ENCODE measurements around the gene TSEN15. TPM values are rescaled to one million over a fixed set of nuclear protein-coding genes. Genes with fewer than 3 reads are reported as not detected.
A peak's percentile ranks its signal among the peaks of the same experiment; 100 is the strongest.

The TSEN15 gene
- total and polyA plus RNA-seq, 12 donors: 16.3 to 55.1 (median 27.8) TPM

- Histone ChIP-seq H3K36me3 (replicated peaks in 1 of 2) (no peaks in the 10 kb centered on the region), H3K4me3 (no peak overlapping the region), H3K27me3 (no peaks in the 10 kb centered on the region), H3K9me3 (replicated peaks in 1 of 3) (no peaks in the 10 kb centered on the region), H3K27ac (peak overlapping the region in 2 of 5 donors; percentile 1 to 36), H3K4me1 (replicated peaks in 1 of 2) (no peaks in the 10 kb centered on the region)
- peak in 6 of 7 donors; percentile 33 to 59 (median 54) for DNase-seq
- 34 to 45% (median 42%) methylated on average over 4 of the region's 4 CpGs for WGBS, 4 donors
- intact Hi-C loops (cut with DNase I): loop anchor here (5.0 to 10.0 kb wide), 2 partner anchors 147 to 589 kb away; no protein-coding TSS in a partner anchor
- TF ChIP-seq CTCF (IDR thresholded peaks at IDR 0.05) (peak; percentile 36 to 91 (median 86)), POLR2A (IDR thresholded peaks at IDR 0.05) (no peak)
Observed at GRCh38 chr1:184075055-184076029, 23.8 kb downstream of the TSEN15 start.

GRCh38 chr1:184078564-184079249, 27.2 kb downstream of the TSEN15 start:
- H3K4me3 ChIP-seq: no peak overlapping the region
- H3K36me3 ChIP-seq (replicated peaks in 1 of 2): no peaks in the 10 kb centered on the region
- no peaks in the 10 kb centered on the region for H3K4me1 ChIP-seq (replicated peaks in 1 of 2)
- H3K27me3 ChIP-seq: no peaks in the 10 kb centered on the region
- WGBS, 4 donors: 37 to 90% (median 70%) methylated on average over 2 of the region's 2 CpGs
- no peaks in the 10 kb centered on the region for H3K9me3 ChIP-seq (replicated peaks in 1 of 3)
- H3K27ac ChIP-seq: no peak overlapping the region
- TF ChIP-seq CTCF (IDR thresholded peaks at IDR 0.05) (no peak), POLR2A (IDR thresholded peaks at IDR 0.05) (no peak)
- intact Hi-C loops (cut with DNase I): loop anchor here (5.0 to 10.0 kb wide), 2 partner anchors 144 to 586 kb away; no protein-coding TSS in a partner anchor
- DNase-seq: no peak

- TF ChIP-seq CTCF (IDR thresholded peaks at IDR 0.05) (no peak), POLR2A (IDR thresholded peaks at IDR 0.05) (no peak)
- H3K9me3 ChIP-seq (replicated peaks in 1 of 3): no peaks in the 10 kb centered on the region
- no peaks in the 10 kb centered on the region for H3K27me3 ChIP-seq
- H3K4me3 ChIP-seq: no peak overlapping the region
- H3K27ac ChIP-seq: no peak overlapping the region
- no peak for DNase-seq
- intact Hi-C loops (cut with DNase I): loop anchor here in 1 of 2 donors (10.0 kb wide), 1 partner anchor 594 kb away; no protein-coding TSS in a partner anchor
- H3K36me3 ChIP-seq (replicated peaks in 1 of 2): no peaks in the 10 kb centered on the region
- H3K4me1 ChIP-seq (replicated peaks in 1 of 2): no peaks in the 10 kb centered on the region
Observed at GRCh38 chr1:184080309-184080708, 28.8 kb downstream of the TSEN15 start.
